BJ (cell line): ENCODE results near the gene ZFP82. TPM values are rescaled to one million over a fixed set of nuclear protein-coding genes. Genes with fewer than 3 reads are reported as not detected.

Experiments used
- CTCF ChIA-PET: fragments of 350-600 bp; formaldehyde crosslinking; extraction: SDS; loops from one replicate; lab custom pipeline; 2021; ENCODE audit warnings: antibody characterized with exemption, inconsistent platforms; lab: Yijun Ruan, JAX
- POLR2A ChIA-PET: fragments of 300-600 bp; sonication (Branson Sonifier 250); formaldehyde crosslinking; extraction: SDS; loops from one replicate; lab custom pipeline; 2021; ENCODE audit warnings: antibody characterized with exemption; lab: Charles Lee
- DNase-seq: peaks from one replicate; pipeline ENCODE4 v3.0.0-alpha.2; 2011; ENCODE audit warnings: low read depth
- H3K27me3 ChIP-seq: 2 replicates; pipeline ENCODE4 v1.6.0; 2011; ENCODE audit warnings: low read length; ENCODE audit not compliant: control insufficient read depth, insufficient read depth
- H3K36me3 ChIP-seq: 2 replicates; pipeline ENCODE4 v1.5.1; 2011; ENCODE audit warnings: low read length; ENCODE audit not compliant: control insufficient read depth, insufficient read depth
- H3K4me3 ChIP-seq: 2 replicates; pipeline ENCODE4 v1.5.1; 2011; ENCODE audit warnings: low read depth, mild to moderate bottlenecking, control low read depth, low read length
- polyA plus RNA-seq: library from polyadenylated mRNA; depleted of rRNA; stranded (reverse); fragments of >200 nt; gene quantifications from 2 replicates; pipeline ENCODE4 v1.2.3, GENCODE V29; 2011
- TF ChIP-seq, protein P1 (sequence below): IDR thresholded peaks from 2 replicates; pipeline ENCODE4 v1.5.1; 2011; ENCODE audit warnings: low read depth, mild to moderate bottlenecking, control low read depth, inconsistent platforms, low read length, moderate library complexity; ENCODE audit not compliant: insufficient read depth

ZFP82 gene
- polyA plus RNA-seq, 1 experiment: 1.8 TPM

GRCh38 chr19:36409841-36410240 lies 8.6 kb downstream of the ZFP82 start:
- CTCF ChIA-PET: no interaction called here
- Histone ChIP-seq H3K27me3 (no peaks in the 10 kb centered on the region), H3K4me3 (no peak overlapping the region), H3K36me3 (peaks cover 7% of the 10 kb centered on the region)
- DNase-seq: no peak
- TF ChIP-seq, protein P1, sequence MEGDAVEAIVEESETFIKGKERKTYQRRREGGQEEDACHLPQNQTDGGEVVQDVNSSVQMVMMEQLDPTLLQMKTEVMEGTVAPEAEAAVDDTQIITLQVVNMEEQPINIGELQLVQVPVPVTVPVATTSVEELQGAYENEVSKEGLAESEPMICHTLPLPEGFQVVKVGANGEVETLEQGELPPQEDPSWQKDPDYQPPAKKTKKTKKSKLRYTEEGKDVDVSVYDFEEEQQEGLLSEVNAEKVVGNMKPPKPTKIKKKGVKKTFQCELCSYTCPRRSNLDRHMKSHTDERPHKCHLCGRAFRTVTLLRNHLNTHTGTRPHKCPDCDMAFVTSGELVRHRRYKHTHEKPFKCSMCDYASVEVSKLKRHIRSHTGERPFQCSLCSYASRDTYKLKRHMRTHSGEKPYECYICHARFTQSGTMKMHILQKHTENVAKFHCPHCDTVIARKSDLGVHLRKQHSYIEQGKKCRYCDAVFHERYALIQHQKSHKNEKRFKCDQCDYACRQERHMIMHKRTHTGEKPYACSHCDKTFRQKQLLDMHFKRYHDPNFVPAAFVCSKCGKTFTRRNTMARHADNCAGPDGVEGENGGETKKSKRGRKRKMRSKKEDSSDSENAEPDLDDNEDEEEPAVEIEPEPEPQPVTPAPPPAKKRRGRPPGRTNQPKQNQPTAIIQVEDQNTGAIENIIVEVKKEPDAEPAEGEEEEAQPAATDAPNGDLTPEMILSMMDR: no peak
- POLR2A ChIA-PET: no interaction called here

DNA sequence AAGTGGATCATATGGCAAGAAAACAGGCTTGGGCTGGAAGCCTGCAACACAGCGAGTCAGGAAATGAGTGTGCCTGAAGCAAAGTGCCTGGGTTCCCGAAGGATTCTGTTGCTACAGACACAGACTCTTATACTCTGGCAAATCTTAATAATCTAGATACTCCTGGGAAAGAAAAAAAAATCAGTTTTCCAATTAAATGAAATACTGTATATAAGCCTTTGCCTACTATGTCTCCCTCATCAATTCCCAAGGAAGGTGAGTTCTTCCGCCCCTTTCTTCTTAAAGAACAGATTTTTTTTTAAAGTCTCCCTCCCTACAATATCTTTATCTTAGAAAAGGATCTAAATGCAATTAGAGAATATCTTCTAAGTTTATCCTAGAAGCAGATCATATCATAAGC lies 10.3 kb downstream of the ZFP82 start:
- H3K27me3 ChIP-seq: no peaks in the 10 kb centered on the region
- no peak overlapping the region for H3K4me3 ChIP-seq
- CTCF ChIA-PET: no interaction called here
- TF ChIP-seq, protein P1: no peak
- no peak for DNase-seq
- H3K36me3 ChIP-seq: peaks cover 7% of the 10 kb centered on the region
- POLR2A ChIA-PET: no interaction called here

DNA sequence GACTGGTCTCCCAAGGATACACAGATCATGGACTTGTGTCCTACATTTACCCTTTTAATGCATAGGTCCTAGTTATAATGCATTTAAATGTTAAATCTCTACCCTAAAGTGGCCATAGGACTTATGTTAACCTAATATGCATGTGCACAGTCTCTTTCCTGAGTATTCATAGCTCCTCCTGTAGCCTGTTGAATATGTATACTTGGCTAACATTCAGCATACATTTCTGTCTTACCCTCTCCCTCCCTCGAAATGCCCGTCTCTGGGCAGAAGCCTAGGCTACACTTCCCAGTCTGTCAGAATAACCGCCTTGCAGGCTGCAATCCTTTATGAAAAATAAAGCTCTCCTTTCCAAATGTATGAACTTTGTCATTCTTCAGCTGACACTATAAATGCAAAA lies 13.9 kb downstream of the ZFP82 start:
- no peaks in the 10 kb centered on the region for H3K27me3 ChIP-seq
- no peak overlapping the region for H3K4me3 ChIP-seq
- ChIA-PET POLR2A (no interaction called here), CTCF (interaction anchor here (0.7 kb wide), 1 partner anchor 21 kb away, joined by 3 read pairs; no protein-coding TSS in a partner anchor)
- TF ChIP-seq, protein P1: no peak
- no peak for DNase-seq
- H3K36me3 ChIP-seq: peaks cover 8% of the 10 kb centered on the region

- Histone ChIP-seq H3K4me3 (no peak overlapping the region), H3K27me3 (no peaks in the 10 kb centered on the region), H3K36me3 (peaks cover 6% of the 10 kb centered on the region)
- ChIA-PET POLR2A (no interaction called here), CTCF (no interaction called here)
- TF ChIP-seq, protein P1: no peak
- no peak for DNase-seq
Observed at GRCh38 chr19:36401475-36401874, 17.0 kb downstream of the ZFP82 start.

DNA sequence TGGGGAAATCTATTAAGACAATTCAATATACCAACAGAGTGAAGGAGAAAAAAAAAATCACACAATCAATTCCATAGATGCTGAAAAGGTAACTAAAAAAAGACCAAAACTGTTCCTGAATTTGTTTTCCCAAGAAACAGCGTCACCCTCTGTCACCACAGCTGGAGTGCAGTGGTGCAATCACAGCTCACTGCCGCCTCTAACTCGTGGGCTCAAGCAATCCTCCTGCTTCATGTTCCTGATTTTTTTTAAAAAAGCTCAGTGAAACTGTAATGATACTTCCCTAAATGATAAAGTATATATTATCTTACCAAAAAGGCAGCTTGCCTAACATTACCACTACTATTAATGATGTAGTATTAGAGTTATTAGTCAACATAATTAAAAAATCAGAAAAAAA lies 19.9 kb downstream of the ZFP82 start:
- no peak for DNase-seq
- H3K36me3 ChIP-seq: peaks cover 7% of the 10 kb centered on the region
- TF ChIP-seq, protein P1: no peak
- H3K27me3 ChIP-seq: no peaks in the 10 kb centered on the region
- ChIA-PET CTCF (no interaction called here), POLR2A (no interaction called here)
- no peak overlapping the region for H3K4me3 ChIP-seq
